HepG2 (cell line): ENCODE data around the gene NALCN. TPM values are rescaled to one million over a fixed set of nuclear protein-coding genes. Genes with fewer than 3 reads are reported as not detected.

ENCODE experiments used
- ARNTL ChIP-seq: sonication (generic); formaldehyde crosslinking; IDR thresholded peaks from 2 replicates; pipeline ENCODE4 v1.4.0; 2020; ENCODE audit warnings: mild to moderate bottlenecking, missing genetic modification reagents
- ASH2L ChIP-seq: fragments of 300-600, 200-600 bp; sonication (generic); IDR thresholded peaks from 2 replicates; pipeline ENCODE4 v1.7.0; 2017; ENCODE audit warnings: low read depth, mild to moderate bottlenecking, moderate library complexity, mixed read lengths, low read length; ENCODE audit not compliant: insufficient read length
- FOSL2 ChIP-seq: sonication (generic); formaldehyde crosslinking; IDR thresholded peaks from 2 replicates; pipeline ENCODE4 v1.4.0; 2020; ENCODE audit warnings: missing genetic modification reagents
- FOXA3 ChIP-seq: IDR thresholded peaks from 2 replicates; pipeline ENCODE4 v1.6.1; 2016; ENCODE audit warnings: missing genetic modification reagents, missing compliant biosample characterization
- polyA plus RNA-seq, 8 experiments: library from polyadenylated mRNA; depleted of rRNA in 3 of 8; stranded (reverse) in 7 of 8; unstranded in 1 of 8; fragments of >200 nt; fragmentation: Illumina TruSeq in 4 of 8; extraction: Trizol in 4 of 8; gene quantifications; 2 replicates each; pipeline versions ENCODE4 v1.2.1 to v1.2.3, GENCODE V29; 2011 to 2016; ENCODE audit warnings: low read depth in 4 of 8, missing spikeins in 1 of 8, mixed read lengths in 1 of 8; ENCODE audit not compliant: insufficient read depth in 1 of 8
- total RNA-seq, 5 experiments: library from RNA; depleted of rRNA; stranded (reverse); fragments of >200 nt; fragmentation: Illumina TruSeq; extraction: Trizol; gene quantifications; 2 replicates each; pipeline ENCODE4 v1.2.3, GENCODE V29; 2016; ENCODE audit warnings: low read depth in 1 of 5
- TF ChIP-seq, protein P1 (sequence below): sonication (generic); formaldehyde crosslinking; IDR thresholded peaks from 2 replicates; pipeline ENCODE4 v1.4.0; 2020; ENCODE audit warnings: mild to moderate bottlenecking, missing genetic modification reagents
- TF ChIP-seq, protein P2 (sequence below): sonication (generic); formaldehyde crosslinking; IDR thresholded peaks from 2 replicates; pipeline ENCODE4 v1.8.1; 2022; ENCODE audit warnings: low read depth, mild to moderate bottlenecking, missing genetic modification reagents
- TF ChIP-seq, protein P3 (sequence below): sonication (generic); formaldehyde crosslinking; IDR thresholded peaks from 2 replicates; pipeline ENCODE4 v1.4.0; 2020; ENCODE audit warnings: missing genetic modification reagents
- TF ChIP-seq, protein P4 (sequence below): sonication (generic); formaldehyde crosslinking; IDR thresholded peaks from 2 replicates; pipeline ENCODE4 v1.5.0; 2020; ENCODE audit warnings: mild to moderate bottlenecking, missing genetic modification reagents, borderline replicate concordance

The NALCN gene
- total and polyA plus RNA-seq, 2 of the 13 experiments (the other 11 are each of a cell fraction or from before 2014, with no cell fraction given), result not detected

DNA sequence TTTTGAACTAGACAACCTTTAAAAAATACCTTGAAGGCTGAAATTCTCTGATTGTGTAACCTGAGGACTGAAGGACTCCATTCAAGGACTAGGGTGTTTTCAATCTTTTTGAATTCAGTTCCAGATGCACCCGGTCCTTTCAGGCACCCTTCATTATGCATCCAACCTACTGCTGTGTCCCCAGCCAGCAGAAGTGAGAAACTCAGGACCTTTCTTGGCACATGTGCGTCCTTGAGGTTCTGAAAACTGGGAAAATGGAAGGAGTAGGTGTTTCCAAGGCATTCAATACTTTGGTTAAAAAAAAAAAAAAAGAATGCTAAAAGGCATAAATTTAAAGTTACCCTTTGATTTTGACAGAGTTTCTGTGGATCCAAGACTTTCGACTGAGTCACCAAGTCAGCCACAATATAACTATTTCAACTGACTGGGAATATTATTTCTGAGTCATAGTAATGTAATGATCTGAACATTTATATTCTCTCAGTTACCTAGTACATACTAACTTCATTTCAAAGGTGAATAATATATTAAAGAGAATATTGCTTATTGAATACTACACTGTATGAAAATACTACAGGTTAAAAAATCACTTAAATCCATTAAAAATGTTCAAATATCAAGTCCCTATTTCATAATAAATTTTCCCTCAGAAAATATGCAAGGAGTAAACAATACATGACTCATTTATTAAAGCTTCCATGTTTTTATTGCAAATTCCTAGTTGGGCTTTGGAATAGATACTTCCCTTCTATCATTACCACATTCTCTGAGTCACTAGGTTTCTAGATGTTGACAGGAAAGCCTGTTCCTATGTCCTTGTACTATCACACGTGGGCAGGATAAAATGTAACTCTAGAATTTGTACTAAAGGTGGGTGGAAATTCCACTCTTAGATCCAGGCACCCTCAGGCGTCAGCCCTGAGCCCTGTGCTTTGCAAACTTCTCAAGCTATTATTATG is 33.8 kb upstream of the NALCN start (continued):
- TF ChIP-seq, protein P1, sequence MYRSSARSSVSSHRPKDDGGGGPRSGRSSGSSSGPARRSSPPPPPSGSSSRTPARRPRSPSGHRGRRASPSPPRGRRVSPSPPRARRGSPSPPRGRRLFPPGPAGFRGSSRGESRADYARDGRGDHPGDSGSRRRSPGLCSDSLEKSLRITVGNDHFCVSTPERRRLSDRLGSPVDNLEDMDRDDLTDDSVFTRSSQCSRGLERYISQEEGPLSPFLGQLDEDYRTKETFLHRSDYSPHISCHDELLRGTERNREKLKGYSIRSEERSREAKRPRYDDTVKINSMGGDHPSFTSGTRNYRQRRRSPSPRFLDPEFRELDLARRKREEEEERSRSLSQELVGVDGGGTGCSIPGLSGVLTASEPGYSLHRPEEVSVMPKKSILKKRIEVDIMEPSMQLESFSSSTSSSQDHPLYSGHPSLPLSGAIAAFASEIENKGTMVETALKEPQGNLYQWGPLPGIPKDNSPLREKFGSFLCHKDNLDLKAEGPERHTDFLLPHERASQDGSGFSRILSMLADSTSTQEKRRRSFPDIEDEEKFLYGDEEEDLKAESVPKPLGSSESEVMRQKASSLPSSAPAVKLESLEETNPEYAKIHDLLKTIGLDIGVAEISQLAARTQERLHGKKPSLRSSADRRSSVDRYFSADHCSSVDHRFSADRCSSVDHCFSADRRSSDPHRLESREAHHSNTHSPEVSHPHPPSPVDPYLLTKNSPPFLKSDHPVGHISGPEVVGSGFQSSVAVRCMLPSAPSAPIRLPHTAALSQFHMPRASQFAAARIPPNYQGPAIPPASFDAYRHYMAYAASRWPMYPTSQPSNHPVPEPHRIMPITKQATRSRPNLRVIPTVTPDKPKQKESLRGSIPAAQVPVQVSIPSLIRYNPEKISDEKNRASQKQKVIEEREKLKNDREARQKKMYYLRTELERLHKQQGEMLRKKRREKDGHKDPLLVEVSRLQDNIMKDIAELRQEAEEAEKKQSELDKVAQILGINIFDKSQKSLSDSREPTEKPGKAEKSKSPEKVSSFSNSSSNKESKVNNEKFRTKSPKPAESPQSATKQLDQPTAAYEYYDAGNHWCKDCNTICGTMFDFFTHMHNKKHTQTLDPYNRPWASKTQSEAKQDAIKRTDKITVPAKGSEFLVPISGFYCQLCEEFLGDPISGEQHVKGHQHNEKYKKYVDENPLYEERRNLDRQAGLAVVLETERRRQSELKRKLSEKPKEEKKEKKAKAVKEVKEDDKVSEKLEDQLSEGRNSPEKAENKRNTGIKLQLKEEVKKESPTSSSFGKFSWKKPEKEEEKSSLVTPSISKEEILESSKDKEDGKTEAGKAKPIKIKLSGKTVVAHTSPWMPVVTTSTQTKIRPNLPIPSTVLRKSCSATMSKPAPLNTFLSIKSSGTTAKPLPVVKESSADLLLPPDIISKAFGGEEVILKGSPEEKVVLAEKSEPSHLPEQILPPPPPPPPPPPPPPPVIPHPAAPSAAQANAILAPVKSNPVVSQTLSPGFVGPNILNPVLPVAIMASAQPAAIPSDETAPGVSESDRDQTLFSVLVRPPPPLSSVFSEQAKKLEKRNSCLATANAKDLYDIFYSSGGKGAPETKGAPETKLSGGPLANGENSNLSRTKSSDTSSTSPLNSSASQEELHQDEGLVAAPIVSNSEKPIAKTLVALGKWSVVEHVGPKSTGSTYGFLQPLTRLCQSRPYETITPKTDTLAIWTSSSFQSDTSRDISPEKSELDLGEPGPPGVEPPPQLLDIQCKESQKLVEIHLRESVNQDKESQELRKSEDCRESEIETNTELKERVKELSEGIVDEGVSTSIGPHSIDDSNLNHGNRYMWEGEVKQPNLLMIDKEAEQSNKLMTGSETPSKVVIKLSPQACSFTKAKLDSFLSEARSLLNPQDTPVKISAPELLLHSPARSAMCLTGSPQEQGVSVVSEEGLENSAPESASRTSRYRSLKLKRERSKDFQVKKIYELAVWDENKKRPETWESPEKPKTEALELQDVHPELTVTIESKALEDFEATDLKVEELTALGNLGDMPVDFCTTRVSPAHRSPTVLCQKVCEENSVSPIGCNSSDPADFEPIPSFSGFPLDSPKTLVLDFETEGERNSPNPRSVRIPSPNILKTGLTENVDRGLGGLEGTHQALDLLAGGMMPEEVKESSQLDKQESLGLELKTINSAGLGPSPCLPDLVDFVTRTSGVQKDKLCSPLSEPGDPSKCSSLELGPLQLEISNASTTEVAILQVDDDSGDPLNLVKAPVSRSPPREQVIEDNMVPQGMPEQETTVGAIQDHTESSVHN (CRISPR knock-in tag), result no peak
- TF ChIP-seq, protein P2, sequence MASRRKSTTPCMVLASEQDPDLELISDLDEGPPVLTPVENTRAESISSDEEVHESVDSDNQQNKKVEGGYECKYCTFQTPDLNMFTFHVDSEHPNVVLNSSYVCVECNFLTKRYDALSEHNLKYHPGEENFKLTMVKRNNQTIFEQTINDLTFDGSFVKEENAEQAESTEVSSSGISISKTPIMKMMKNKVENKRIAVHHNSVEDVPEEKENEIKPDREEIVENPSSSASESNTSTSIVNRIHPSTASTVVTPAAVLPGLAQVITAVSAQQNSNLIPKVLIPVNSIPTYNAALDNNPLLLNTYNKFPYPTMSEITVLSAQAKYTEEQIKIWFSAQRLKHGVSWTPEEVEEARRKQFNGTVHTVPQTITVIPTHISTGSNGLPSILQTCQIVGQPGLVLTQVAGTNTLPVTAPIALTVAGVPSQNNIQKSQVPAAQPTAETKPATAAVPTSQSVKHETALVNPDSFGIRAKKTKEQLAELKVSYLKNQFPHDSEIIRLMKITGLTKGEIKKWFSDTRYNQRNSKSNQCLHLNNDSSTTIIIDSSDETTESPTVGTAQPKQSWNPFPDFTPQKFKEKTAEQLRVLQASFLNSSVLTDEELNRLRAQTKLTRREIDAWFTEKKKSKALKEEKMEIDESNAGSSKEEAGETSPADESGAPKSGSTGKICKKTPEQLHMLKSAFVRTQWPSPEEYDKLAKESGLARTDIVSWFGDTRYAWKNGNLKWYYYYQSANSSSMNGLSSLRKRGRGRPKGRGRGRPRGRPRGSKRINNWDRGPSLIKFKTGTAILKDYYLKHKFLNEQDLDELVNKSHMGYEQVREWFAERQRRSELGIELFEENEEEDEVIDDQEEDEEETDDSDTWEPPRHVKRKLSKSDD (CRISPR knock-in tag), result no peak
- TF ChIP-seq, protein P3, sequence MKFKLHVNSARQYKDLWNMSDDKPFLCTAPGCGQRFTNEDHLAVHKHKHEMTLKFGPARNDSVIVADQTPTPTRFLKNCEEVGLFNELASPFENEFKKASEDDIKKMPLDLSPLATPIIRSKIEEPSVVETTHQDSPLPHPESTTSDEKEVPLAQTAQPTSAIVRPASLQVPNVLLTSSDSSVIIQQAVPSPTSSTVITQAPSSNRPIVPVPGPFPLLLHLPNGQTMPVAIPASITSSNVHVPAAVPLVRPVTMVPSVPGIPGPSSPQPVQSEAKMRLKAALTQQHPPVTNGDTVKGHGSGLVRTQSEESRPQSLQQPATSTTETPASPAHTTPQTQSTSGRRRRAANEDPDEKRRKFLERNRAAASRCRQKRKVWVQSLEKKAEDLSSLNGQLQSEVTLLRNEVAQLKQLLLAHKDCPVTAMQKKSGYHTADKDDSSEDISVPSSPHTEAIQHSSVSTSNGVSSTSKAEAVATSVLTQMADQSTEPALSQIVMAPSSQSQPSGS (CRISPR knock-in tag), result no peak
- no peak for TF ChIP-seq FOSL2 (CRISPR knock-in tag)
- TF ChIP-seq ARNTL (CRISPR knock-in tag), result no peak
- TF ChIP-seq, protein P4, sequence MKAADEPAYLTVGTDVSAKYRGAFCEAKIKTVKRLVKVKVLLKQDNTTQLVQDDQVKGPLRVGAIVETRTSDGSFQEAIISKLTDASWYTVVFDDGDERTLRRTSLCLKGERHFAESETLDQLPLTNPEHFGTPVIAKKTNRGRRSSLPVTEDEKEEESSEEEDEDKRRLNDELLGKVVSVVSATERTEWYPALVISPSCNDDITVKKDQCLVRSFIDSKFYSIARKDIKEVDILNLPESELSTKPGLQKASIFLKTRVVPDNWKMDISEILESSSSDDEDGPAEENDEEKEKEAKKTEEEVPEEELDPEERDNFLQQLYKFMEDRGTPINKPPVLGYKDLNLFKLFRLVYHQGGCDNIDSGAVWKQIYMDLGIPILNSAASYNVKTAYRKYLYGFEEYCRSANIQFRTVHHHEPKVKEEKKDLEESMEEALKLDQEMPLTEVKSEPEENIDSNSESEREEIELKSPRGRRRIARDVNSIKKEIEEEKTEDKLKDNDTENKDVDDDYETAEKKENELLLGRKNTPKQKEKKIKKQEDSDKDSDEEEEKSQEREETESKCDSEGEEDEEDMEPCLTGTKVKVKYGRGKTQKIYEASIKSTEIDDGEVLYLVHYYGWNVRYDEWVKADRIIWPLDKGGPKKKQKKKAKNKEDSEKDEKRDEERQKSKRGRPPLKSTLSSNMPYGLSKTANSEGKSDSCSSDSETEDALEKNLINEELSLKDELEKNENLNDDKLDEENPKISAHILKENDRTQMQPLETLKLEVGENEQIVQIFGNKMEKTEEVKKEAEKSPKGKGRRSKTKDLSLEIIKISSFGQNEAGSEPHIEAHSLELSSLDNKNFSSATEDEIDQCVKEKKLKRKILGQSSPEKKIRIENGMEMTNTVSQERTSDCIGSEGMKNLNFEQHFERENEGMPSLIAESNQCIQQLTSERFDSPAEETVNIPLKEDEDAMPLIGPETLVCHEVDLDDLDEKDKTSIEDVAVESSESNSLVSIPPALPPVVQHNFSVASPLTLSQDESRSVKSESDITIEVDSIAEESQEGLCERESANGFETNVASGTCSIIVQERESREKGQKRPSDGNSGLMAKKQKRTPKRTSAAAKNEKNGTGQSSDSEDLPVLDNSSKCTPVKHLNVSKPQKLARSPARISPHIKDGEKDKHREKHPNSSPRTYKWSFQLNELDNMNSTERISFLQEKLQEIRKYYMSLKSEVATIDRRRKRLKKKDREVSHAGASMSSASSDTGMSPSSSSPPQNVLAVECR (CRISPR knock-in tag), result no peak
- no peak for TF ChIP-seq ASH2L
- no peak for TF ChIP-seq FOXA3 (CRISPR knock-in tag)
